NCI-H345 treated with DMSO at 0.1 percent for 48 hours (cell line): ENCODE results near the gene XRRA1.
A peak's percentile ranks its signal among the peaks of the same experiment; 100 is the strongest.
"Not testable (repeated sequence)": the region's sequence is repeated elsewhere in the genome, so short reads cannot be mapped to it uniquely, and the experiment has no call there.

ENCODE experiments used
- DNase-seq: peaks from one replicate; lab custom pipeline; 2025; ENCODE audit not compliant: unreplicated experiment; lab: John Stamatoyannopoulos, UW

The XRRA1 gene, protein sequence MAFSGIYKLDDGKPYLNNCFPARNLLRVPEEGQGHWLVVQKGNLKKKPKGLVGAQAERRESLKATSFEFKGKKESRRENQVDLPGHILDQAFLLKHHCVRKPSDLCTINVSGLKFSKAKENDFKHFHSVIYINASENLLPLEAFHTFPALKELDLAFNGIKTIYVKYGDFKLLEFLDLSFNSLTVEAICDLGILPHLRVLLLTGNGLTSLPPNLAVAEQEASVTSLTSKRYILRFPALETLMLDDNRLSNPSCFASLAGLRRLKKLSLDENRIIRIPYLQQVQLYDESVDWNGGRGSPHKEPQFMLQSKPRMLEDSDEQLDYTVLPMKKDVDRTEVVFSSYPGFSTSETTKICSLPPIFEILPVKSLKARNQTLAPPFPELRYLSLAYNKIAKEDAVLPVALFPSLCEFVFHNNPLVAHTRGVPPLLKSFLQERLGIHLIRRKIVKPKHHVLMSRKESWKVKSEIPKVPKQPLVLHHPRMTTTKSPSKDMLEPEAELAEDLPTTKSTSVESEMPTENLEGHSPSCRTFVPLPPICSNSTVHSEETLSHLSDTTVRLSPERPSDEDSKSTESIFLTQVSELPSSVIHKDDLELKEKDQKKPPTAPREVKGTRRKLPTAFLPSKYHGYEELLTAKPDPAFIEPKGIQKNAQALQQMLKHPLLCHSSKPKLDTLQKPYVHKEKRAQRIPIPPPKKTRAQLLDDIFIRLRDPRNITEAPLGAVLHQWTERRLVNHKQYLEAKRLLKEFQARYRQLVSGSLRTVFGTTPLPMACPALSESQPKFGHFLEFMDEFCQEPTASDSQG

DNA sequence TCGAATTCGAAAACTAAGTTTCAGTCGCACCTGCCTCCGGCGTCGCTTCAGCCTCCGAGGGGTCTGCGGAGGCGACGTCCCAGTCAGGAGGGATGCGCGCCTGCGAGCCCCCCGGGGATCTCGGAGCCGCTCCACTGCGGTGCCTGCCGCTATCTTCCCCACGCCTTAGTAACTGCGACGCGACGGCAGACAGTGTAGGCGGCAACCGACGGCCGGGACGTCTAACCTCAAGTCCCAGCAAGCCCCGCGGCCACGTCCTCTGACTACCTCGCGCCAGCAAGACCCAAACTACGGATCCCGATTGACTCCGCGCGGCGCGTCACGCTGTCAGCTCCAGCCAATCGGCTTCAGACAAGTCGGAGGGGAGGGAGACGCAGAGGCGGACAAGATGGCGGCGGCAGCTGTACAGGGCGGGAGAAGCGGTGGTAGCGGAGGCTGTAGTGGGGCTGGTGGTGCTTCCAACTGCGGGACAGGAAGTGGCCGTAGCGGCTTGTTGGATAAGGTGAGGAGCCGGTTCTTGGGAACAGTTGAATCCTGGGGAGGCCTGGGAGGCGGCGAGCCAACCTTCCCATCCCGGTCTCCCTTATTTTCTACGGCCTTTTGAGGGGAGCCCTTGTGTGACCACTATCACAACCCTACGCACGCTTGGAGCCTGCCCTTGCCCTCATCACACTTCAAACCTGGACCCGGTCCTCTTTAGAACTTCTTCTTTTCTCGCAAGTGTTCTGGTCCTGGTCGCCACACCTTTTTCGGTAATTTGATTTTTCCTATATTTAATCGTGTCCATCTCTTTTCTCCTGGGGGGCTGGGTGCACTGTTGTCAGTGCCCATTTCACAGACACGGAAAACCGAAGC, at the start of gene XRRA1, which contains the start of gene SPCS2:
Gene XRRA1 (minus strand): TSS at position 194 of the 855 bp plus-strand sequence. CDS start 8,213 bp downstream, outside the sequence.
Gene SPCS2 (plus strand): TSS at position 369 of the 855 bp plus-strand sequence. CDS start 20 bp downstream, at position 389.
- peak; percentile 96 for DNase-seq

DNA sequence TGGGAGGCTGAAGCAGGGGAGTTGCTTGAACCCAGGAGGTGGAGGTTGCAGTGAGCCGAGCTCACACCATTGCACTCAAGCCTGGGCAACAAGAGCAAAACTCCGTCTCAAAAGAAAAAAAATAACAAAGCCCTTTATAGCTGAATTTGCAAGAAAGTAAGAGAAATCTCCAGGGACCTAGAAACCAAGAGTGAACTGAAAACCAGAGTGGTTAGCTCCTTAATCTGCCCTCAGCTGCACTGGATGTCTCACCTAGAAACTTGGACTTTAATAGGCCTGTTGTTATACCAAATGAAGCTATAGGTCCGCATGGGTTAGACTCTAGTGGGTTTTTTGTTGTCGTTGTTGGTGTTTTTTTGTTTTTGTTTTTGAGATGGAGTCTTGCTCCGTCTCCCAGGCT, 44.0 kb upstream of the XRRA1 start:
- DNase-seq, result no peak

DNA sequence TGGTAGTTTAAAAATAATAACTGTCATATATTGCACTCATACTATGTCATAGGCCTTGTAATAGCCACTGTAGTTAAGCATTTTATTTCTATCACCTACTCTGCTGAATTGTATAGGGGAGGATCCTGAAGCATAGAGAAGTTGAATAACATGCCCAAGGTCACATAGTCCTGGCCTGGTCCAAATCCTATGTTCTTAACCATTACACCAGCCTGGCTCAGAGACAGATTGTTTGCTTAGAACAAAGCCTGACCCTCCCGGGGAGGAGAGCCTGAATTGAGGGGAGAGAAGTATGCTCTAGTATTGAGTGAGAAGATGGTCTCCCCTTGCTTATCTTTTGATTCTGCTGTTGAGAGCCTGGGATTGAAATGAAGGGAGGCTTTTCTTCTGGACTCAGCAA, 42.0 kb upstream of the XRRA1 start:
- DNase-seq, result no peak

DNA sequence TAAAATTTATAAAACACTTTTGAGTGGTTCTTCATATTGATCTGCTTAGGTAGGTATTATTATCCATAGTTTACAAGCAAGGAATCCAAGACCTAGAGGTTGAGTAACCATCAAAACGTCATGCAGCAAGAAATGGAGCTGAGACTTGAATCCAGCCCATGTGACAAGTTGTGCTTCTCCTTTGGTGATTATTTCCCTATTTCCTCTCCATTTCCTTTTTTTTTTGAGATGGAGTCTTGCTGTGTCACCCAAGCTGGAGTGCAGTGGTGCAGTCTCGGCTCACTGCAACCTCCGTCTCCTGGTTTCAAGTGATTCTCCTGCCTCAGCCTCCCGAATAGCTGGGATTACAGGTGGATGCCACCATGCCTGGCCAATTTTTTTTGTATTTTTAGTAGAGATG, 41.3 kb upstream of the XRRA1 start:
- not testable (repeated sequence) for DNase-seq

DNA sequence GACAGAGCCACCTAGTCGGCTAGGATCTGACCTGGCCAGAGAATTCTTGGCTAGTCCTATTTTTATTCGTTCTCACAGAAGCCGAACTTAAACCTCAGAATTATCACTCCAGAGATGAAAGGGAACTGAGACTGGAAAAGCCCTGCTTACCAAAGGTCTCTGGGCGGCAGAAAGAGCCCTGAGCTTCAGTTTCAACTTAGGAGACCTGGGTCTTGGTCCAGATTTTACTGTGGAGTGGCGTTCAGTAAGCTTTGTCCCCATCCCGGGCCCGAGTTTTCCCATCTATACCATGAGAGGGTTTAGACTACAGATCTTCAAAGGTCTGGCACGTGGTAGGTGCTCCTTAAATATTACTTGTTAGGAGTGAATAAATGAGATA, 40.4 kb upstream of the XRRA1 start:
- no peak for DNase-seq

DNA sequence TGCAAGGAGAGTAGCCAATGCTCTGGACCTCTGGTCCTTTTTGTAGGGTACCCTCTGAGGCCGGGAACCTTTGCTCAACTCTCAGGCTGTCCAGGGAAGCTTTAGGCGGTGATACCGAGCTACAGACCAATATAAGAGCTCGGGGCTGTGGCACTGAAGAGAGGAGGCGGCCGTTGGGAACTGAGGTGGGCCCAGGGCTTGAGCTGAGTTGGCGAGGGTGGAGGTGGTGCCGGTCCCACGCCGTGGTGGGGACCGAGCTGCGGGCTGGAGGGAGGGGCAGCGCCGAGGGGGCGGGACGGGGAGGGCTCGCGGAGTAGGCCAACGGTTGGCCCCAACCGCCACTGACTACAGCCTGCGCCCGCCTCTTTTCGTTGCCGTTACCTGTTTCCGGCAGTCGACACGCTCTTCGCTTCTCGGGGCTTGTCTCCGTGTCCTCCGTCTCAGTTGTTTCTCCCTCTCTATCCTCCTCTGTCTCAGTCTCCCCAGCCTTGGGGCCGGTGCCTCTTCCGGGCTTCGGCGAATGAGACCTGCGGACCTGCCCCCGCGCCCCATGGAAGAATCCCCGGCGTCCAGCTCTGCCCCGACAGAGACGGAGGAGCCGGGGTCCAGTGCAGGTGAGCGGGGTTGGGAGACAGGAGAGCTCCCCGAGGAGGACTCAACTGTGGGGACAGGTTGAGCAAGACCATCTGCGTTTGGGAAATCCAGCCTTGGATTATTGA, 39.8 kb upstream of the XRRA1 start, which contains the start of gene NEU3:
Gene NEU3 (plus strand): TSS at position 393 of the 719 bp plus-strand sequence. CDS start 128 bp downstream, at position 521.
- DNase-seq, result peak; percentile 82

DNA sequence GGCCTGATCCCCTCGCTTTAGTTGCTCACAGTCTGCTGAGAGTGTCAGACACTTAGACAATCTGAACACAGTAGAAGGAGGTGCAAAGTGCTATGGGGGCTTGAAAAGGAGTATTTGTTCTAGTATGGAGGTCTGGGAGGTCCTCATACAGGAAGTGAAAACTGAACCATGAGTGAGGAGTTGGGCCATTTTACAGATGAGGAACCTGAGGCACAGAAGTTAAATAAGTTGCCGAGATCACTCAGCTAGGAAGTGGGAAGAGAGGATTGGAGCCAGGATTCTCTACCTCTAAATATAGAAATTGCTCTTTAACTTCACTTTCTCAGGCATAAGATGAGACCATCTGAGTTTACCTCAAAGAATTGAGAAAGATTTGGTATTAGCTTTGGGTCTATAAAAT, 35.8 kb upstream of the XRRA1 start:
- no peak for DNase-seq

DNA sequence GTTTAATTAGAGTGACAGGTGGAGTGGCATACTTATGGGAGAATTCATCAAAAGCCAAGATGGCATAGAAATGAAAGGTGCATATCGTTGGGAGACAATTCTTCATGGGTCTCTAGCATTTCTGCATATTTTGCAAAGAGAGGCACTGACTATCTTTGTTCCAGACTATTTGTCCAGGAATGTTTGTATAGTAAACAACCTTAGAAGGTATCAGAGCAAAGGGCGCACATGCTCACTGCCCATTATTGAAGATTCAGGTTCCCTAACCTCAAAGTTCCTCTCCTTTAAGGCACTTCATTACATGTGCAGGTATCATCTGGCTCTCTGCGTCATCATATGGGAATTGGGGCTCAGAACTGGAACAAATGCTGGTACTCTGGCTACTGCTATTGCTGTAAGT, 35.2 kb upstream of the XRRA1 start:
- no peak for DNase-seq

DNA sequence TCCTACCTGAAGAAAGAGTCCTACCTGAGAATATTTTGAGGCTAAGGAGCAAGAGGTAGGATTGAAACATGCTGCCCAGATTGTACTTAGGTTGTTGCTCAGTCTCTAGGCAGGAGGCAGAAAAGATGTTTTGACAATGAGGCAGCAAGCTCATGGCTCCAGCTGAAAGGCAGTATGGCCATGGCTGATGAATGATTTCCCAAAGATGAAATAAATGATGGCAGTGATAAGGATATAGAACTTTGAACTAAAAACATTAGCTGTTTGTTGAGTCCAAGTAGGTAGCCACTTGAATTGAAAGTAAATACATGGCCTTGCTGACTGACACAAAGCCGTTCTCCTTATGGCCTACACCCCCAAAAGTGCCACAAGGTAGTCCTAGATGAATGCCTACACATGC, 33.0 kb upstream of the XRRA1 start:
- no peak for DNase-seq

DNA sequence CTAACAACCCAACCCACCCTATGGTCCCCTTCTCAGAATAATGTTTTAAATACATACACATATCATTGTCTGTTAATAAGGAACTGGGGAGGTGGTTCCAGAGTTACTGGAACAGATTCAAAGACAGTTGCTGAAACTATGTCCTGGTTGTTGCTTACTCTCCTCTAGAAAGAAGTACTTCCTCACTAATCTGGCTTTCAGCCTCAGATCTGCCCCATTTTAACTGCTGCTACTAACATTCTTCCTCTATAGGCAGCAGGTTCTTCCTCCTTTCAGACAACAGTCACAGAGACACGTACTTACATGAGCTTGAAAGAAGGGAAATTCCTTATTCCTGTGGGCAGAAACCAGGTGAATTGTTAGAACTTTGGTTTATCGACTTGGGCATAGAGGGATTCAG, 31.7 kb upstream of the XRRA1 start:
- DNase-seq, result no peak

DNA sequence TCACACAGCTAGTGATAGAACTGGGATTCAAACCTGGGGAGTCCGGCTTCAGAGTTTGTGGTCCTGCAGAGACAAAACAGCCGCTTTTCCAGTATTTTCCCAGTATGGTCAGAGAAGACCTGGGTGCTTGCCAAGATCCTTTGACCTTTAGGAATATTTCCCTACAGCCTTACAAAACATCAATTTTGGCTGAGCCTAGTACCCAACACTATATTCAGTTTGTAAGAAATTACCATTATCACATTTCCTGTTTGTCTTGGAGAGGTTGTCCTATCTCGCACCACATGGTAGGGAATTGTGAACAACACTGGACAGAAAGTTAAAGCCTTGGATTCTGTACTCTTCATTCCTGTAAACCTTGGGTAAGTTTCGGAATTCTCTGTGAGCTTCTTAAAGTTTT, 29.1 kb upstream of the XRRA1 start:
- no peak for DNase-seq

DNA sequence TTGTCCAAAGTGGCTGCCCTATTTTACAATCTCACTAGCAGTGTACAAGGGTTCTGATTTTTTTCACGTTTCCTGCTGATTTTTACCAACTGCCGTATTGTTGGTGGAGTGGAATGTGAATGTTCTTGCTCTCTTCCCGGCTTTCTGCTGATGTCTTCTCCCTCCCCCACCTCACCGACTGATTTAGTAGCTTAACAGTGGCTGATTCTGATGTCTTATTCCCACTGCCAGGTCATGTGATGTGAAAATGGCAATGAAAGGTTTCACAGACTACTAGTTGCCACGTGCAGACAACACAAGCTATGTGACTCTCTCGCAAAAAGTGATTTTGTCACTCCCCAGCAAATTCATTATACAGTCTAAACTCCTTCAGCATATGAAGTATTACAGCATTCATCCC, 22.5 kb upstream of the XRRA1 start:
- no peak for DNase-seq

DNA sequence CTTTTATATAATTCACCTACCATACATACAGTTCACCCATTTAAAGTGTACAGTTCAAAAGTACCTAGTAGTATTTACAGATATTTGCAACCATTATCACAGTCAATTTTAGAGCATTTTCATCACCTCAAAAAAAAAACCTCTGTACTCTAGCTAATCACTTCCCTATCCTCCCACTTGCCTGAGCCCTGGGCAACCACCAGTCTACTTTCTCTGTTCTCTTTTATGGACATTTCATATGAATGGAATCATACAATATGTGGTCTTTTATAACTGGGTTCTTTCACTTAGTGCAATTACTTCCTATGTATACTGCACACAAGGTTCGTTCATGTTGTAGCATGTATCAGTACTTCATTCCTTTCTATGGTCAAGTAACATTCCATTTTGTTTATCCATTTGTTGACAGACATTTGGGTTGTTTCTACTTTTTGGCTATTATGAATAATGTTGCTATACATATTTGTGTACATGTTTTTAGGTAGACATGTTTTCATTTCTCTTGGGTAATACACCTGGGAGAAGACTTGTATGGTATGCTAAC, 22.0 kb upstream of the XRRA1 start:
- DNase-seq, result no peak

DNA sequence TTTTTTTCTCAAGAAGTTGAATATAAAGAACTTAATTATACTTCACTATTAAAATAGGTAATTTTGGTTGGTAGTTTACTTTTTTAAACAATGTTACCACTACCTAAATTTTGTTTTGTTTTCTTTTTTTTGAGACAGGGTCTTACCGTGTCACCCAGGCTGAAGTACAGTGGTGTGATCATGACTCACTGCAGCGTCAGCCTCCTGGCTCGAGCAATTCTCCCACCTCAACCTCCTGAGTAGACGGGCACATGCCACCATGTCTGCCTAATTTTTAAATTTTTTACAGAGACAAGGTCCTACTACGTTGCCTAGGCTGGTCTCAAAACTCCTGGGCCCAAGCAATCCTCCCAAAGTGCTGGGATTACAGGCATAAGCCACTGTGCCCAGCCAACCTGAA, 17.8 kb upstream of the XRRA1 start:
- no peak for DNase-seq

DNA sequence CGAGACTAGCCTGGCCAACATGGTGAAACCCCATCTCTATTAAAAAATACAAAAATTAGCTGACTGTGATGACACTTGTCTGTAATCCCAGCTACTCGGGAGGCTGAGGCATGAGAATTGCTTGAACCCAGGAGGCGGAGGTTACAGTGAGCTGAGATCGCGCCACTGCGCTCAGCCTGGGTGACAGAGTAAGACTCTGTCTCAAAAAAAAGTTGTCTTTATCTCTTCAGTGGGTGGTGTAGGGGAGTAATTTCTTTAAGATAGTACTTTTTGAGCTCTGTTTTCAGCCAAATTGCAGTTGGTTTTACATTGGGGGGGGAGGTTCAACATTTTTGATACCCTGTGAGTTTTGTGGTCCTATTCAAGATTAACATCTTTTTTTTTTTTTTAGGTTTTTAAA, 11.2 kb upstream of the XRRA1 start:
- not testable (repeated sequence) for DNase-seq

DNA sequence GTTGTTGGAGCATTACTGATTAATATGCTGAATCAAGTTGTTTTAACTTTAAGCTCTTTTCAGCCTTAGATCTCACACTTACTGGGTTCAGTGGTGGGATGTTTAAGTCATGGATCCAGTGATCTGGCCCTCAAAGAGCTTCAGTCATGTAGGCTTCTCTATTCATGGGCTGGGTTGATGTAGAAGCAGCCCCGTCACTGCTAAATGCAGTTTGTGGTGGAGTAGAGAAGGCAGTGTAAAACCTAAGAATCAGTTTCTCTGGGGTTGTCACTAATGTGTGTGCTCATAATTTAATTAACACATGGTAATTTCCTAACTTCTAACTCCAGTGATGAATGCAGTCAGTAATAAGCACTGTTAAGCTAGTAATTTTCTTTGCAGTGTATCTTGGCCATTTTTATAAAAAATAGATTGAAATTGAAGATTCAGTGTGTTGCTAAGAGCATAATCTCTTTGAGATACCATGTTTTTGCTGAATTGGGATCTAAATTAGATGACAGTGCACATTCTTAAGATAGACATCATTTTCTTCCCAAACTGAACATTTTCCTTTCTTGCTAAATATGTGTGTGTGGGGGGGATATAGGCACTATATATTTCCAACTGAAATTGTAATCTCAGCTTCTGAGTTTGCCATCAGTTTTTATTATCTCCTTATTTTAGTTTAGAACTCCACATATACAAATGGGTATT, 9.2 kb upstream of the XRRA1 start:
- DNase-seq, result no peak

DNA sequence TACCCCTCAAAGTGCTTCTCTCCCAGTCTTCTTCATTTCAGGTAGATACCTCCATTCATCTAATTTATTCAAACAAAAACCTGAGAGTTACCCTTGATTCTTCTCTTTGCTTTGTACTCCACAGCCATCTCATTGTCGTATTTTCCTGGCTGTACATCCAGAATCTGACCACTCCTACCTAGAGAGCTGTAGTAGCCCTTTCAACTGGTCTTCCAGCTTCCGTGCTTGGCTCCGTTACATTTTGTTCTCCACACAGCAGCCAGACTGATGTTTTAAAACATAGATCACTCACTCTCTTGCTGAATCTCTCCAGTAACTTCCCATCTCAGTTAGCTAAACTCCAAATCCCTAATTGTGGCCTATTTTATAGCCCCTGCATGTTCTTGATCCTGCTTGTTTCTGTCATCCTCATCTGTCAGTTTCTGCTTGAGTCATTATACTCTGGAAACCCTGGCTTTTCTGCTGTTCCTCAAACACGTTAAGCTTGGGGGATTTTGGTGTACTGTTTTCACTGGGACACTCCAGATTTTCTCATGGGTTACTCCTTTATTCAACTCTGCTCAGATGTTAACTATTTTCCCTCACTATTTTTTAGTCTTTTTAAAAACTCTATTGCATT, 7.6 kb upstream of the XRRA1 start:
- DNase-seq, result no peak

DNA sequence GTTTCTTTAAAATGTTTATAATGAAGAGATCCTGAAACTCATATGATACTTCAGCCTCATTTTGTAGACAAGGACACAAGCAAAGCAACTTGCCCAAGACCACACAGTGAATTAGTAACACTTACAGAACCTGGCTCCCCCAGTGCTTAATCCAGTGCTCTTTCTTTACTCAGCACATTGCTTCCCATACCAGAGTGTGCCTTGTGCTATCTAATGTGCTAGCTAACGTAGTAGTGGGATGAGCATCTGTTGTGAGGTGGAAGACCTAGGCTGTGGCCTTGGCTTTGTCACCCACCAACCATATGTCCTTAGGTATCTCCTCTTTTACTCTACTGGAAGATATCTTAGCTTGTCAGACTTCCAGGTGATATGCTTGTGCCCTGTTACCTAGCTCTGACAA, 5.3 kb upstream of the XRRA1 start:
- DNase-seq, result no peak

DNA sequence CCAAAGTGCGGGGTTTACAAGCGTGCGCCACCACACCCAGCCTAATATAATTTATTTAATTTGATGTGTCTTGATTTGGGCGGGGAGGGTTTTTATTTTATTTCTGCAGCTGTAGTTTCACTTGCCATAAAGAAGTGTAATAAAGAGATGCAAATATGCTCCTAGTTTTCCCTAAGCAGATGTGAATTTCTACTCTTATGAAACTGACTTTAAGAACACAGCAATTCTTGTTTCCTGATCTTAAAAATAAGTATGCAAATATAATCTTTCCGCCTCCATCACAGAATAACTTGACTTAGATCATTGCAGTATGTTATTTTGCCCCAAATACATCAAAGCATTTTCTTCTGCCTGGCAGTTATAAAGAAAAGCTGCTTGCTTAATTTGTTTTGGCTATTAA, 4.6 kb upstream of the XRRA1 start:
- no peak for DNase-seq
